CD4-positive, alpha-beta T cell treated with Interleukin-1 beta for 1 hour (primary cell): ENCODE results near the gene CCRL2.

Experiments
- DNase-seq, 2 donors: peaks; one replicate each; pipeline ENCODE4 v3.0.0-alpha.2; 2020 to 2022

Gene CCRL2, protein sequence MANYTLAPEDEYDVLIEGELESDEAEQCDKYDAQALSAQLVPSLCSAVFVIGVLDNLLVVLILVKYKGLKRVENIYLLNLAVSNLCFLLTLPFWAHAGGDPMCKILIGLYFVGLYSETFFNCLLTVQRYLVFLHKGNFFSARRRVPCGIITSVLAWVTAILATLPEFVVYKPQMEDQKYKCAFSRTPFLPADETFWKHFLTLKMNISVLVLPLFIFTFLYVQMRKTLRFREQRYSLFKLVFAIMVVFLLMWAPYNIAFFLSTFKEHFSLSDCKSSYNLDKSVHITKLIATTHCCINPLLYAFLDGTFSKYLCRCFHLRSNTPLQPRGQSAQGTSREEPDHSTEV

GRCh38 chr3:46406788-46407611 is at the start of gene CCRL2, which contains the start of gene CCR5AS:
CCRL2 (plus strand) TSS chr3:46407259; CDS start chr3:46408080, 821 bp downstream.
CCR5AS (minus strand) TSS chr3:46407066.
- peak; percentile 57 to 80 for DNase-seq

GRCh38 chr3:46358466-46358865 is 48.6 kb upstream of the CCRL2 start:
- DNase-seq = no peak

GRCh38 chr3:46359733-46360493 is 47.1 kb upstream of the CCRL2 start:
- DNase-seq = no peak

DNA sequence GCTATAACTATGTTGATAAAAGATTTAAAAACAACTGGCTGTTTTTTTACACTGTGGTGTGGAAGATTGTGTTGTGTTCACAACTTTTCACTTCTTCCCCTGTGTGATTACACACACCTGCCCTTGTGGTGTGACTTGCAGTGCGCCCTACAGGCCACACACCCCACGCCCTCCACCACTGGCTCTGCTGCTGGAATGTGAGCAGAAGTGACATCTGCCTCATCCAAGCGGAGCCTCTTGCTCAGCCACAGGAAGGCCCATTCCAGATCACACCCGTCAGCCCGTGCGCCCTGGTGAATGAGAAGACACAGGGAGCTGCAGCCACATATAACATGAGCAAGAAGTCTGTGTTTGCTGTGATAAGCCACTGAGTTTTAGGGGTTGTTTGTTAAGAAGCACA is 46.2 kb upstream of the CCRL2 start:
- peak in 1 of 2 donors; percentile 26 for DNase-seq

GRCh38 chr3:46361408-46362283 is 45.4 kb upstream of the CCRL2 start:
- peak in 1 of 2 donors; percentile 52 for DNase-seq

DNA sequence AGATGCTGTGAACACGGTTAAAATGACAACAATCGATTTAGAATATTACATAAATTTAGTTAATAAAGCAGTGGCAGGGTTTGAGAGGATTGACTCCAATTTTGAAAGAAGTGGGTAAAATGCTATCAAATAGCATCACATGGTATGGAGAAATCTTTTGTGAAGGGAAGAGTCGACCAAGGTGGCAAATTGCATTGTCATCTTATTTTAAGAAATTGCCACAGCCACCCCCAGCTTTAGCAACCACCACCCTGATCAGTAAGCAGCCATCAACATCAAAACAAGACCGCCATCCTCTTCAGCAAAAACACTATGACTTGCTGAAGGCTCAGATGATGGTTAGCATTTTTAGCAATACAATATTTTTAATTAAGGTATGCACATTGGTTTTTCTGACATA is 42.0 kb upstream of the CCRL2 start:
- no peak for DNase-seq

- DNase-seq = no peak
Observed at GRCh38 chr3:46365737-46366524, 41.1 kb upstream of the CCRL2 start.

DNA sequence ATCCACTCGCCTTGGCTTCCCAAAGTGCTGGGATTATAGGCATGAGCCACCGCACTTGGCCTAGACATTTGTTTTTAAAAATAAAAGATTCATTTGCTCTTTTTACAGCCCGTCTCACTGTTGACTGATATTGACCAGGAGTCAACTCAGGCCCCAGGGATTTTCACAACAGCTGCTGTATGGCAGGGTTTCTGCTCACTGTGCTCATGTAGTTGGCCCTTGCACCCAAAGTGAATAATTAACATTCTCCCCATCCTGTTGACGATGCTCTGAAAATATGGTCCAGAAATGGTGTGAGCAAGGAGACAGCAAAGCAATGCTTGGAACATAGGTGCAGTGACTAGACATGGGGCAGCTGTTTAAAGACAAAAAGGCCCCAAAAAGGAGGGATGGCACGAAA is 39.2 kb upstream of the CCRL2 start:
- no peak for DNase-seq

GRCh38 chr3:46368569-46368968 is 38.5 kb upstream of the CCRL2 start:
- DNase-seq = peak; percentile 80 to 85

DNA sequence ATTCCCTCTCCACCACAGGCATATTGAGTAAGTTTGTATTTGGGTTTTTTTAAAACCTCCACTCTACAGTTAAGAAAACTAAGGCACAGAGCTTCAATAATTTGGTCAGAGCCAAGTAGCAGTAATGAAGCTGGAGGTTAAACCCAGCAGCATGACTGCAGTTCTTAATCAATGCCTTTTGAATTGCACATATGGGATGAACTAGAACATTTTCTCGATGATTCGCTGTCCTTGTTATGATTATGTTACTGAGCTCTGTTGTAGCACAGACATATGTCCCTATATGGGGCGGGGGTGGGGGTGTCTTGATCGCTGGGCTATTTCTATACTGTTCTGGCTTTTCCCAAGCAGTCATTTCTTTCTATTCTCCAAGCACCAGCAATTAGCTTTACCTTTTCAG is 37.9 kb upstream of the CCRL2 start:
- DNase-seq = no peak

GRCh38 chr3:46369675-46370132 is 37.4 kb upstream of the CCRL2 start:
- DNase-seq = no peak

GRCh38 chr3:46370839-46371518 is 36.1 kb upstream of the CCRL2 start, which contains the start of gene CCR5:
CCR5 (plus strand) TSS chr3:46370946; CDS start chr3:46372903, 1,957 bp downstream.
- DNase-seq = peak in 1 of 2 donors; percentile 52

- DNase-seq = no peak
Observed at GRCh38 chr3:46371519-46372340, 35.3 kb upstream of the CCRL2 start.

DNA sequence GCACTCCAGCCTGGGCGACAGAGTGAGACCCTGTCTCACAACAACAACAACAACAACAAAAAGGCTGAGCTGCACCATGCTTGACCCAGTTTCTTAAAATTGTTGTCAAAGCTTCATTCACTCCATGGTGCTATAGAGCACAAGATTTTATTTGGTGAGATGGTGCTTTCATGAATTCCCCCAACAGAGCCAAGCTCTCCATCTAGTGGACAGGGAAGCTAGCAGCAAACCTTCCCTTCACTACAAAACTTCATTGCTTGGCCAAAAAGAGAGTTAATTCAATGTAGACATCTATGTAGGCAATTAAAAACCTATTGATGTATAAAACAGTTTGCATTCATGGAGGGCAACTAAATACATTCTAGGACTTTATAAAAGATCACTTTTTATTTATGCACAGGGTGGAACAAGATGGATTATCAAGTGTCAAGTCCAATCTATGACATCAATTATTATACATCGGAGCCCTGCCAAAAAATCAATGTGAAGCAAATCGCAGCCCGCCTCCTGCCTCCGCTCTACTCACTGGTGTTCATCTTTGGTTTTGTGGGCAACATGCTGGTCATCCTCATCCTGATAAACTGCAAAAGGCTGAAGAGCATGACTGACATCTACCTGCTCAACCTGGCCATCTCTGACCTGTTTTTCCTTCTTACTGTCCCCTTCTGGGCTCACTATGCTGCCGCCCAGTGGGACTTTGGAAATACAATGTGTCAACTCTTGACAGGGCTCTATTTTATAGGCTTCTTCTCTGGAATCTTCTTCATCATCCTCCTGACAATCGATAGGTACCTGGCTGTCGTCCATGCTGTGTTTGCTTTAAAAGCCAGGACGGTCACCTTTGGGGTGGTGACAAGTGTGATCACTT is 34.3 kb upstream of the CCRL2 start:
- peak in 1 of 2 donors; percentile 49 for DNase-seq

DNA sequence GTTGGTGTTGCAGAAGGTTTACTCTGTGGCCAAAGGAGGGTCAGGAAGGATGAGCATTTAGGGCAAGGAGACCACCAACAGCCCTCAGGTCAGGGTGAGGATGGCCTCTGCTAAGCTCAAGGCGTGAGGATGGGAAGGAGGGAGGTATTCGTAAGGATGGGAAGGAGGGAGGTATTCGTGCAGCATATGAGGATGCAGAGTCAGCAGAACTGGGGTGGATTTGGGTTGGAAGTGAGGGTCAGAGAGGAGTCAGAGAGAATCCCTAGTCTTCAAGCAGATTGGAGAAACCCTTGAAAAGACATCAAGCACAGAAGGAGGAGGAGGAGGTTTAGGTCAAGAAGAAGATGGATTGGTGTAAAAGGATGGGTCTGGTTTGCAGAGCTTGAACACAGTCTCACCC is 32.3 kb upstream of the CCRL2 start:
- DNase-seq = no peak

- DNase-seq = no peak
Observed at GRCh38 chr3:46375218-46375617, 31.8 kb upstream of the CCRL2 start.

GRCh38 chr3:46375814-46376213 is 31.2 kb upstream of the CCRL2 start:
- DNase-seq = no peak

GRCh38 chr3:46378426-46378942 is 28.6 kb upstream of the CCRL2 start:
- DNase-seq = peak; percentile 66 to 67
